ENCODE results near the gene CDK12.

- TF ChIP-seq EP300 (IDR thresholded peaks at IDR 0.05; ENCODE audit: borderline replicate concordance in 1 of 2, control insufficient read depth in 1 of 2, low read depth in 2 of 2, low read length in 2 of 2) (no peak), CUX1 (IDR thresholded peaks at IDR 0.05; ENCODE audit: insufficient replicate concordance, low read depth, low read length) (no peak)
Measured at GRCh38 chr17:39455919-39456318, 5.4 kb upstream of the CDK12 start.

All from GM12878 (cell line).